ENCODE measurements around the gene CDT1. TPM values are rescaled to one million over a fixed set of nuclear protein-coding genes. Genes with fewer than 3 reads are reported as not detected.

Gene CDT1
- total and polyA plus RNA-seq, 5 experiments from 2014 or later, result 0.13 to 0.74 (median 0.36) TPM; not detected in 1

- POLR2A ChIA-PET, result no interaction called here
- Mint-ChIP-seq H3K36me3 (no peaks in the 10 kb centered on the region), H3K4me3 (no peak overlapping the region), H3K27me3 (no peaks in the 10 kb centered on the region), H3K27ac (peak overlapping the region in 1 of 10 donors; percentile 84), H3K4me1 (peaks cover 9 to 23% (median 14%) of the 10 kb centered on the region in 4 donors), H3K9me3 (no peaks in the 10 kb centered on the region)
- ATAC-seq, result no peak
- DNase-seq, result no peak
These were observed 47.1 kb downstream of the CDT1 start for GRCh38 chr16:88850531-88851199.

GRCh38 chr16:88851616-88852015, 48.0 kb downstream of the CDT1 start:
- no peak overlapping the region for H3K4me3 Mint-ChIP-seq
- H3K27ac Mint-ChIP-seq, result peak overlapping the region in 1 of 10 donors; percentile 12
- H3K36me3 Mint-ChIP-seq, result no peaks in the 10 kb centered on the region
- H3K4me1 Mint-ChIP-seq, result peaks cover 10 to 27% (median 18%) of the 10 kb centered on the region in 4 donors
- POLR2A ChIA-PET, result no interaction called here
- H3K27me3 Mint-ChIP-seq, result no peaks in the 10 kb centered on the region
- DNase-seq, result no peak
- no peak for ATAC-seq
- H3K9me3 Mint-ChIP-seq, result no peaks in the 10 kb centered on the region

- H3K27me3 Mint-ChIP-seq, result no peaks in the 10 kb centered on the region
- POLR2A ChIA-PET, result interaction anchor here (0.6 to 1.8 kb wide), 5 partner anchors 40 to 314 kb away, joined by 3 to 4 read pairs (median 3); partner anchors contain the start of gene APRT
- H3K9me3 Mint-ChIP-seq, result no peaks in the 10 kb centered on the region
- no peak overlapping the region for H3K4me3 Mint-ChIP-seq
- peaks cover 19 to 37% (median 28%) of the 10 kb centered on the region in 4 donors for H3K4me1 Mint-ChIP-seq
- ATAC-seq (no peak), DNase-seq (no peak)
- H3K27ac Mint-ChIP-seq, result peak overlapping the region in 5 of 10 donors; percentile 48 to 84 (median 56)
- H3K36me3 Mint-ChIP-seq, result peaks cover 0 to 3% (median 0%) of the 10 kb centered on the region in 3 donors
These were observed 49.8 kb downstream of the CDT1 start for GRCh38 chr16:88853325-88853941.

- H3K27ac Mint-ChIP-seq, result peak overlapping the region in 9 of 10 donors; percentile 56 to 91 (median 84)
- H3K27me3 Mint-ChIP-seq, result no peaks in the 10 kb centered on the region
- ATAC-seq (peak in 1 of 2 donors; percentile 24), DNase-seq (peak in 8 of 10 donors; percentile 15 to 43 (median 23))
- H3K9me3 Mint-ChIP-seq, result no peaks in the 10 kb centered on the region
- peaks cover 22 to 48% (median 33%) of the 10 kb centered on the region in 4 donors for H3K4me1 Mint-ChIP-seq
- peak overlapping the region; percentile 55 to 96 (median 80) for H3K4me3 Mint-ChIP-seq
- peaks cover 0 to 13% (median 0%) of the 10 kb centered on the region in 3 donors for H3K36me3 Mint-ChIP-seq
- POLR2A ChIA-PET, result interaction anchor here (0.7 to 1.5 kb wide), 4 partner anchors 41 to 61 kb away, joined by 3 to 4 read pairs (median 4); partner anchors contain the start of gene APRT
These were observed 50.9 kb downstream of the CDT1 start for GRCh38 chr16:88854306-88855111.

GRCh38 chr16:88855176-88855575, 51.6 kb downstream of the CDT1 start:
- DNase-seq (peak in 1 of 10 donors; percentile 7), ATAC-seq (no peak)
- peaks cover 0 to 20% (median 0%) of the 10 kb centered on the region in 3 donors for H3K36me3 Mint-ChIP-seq
- peaks cover 22 to 48% (median 33%) of the 10 kb centered on the region in 4 donors for H3K4me1 Mint-ChIP-seq
- H3K27ac Mint-ChIP-seq, result peak overlapping the region; percentile 24 to 91 (median 84)
- peak overlapping the region; percentile 55 to 96 (median 80) for H3K4me3 Mint-ChIP-seq
- H3K9me3 Mint-ChIP-seq, result no peaks in the 10 kb centered on the region
- POLR2A ChIA-PET, result interaction anchor here (0.7 kb wide), 1 partner anchor 43 kb away, joined by 4 read pairs; the partner anchor contains the start of gene APRT
- H3K27me3 Mint-ChIP-seq, result no peaks in the 10 kb centered on the region

GRCh38 chr16:88855736-88856121, 52.1 kb downstream of the CDT1 start:
- Mint-ChIP-seq H3K4me3 (peak overlapping the region; percentile 55 to 96 (median 78)), H3K4me1 (peaks cover 22 to 48% (median 33%) of the 10 kb centered on the region in 4 donors), H3K9me3 (no peaks in the 10 kb centered on the region), H3K27me3 (no peaks in the 10 kb centered on the region), H3K36me3 (peaks cover 0 to 25% (median 0%) of the 10 kb centered on the region in 3 donors), H3K27ac (peak overlapping the region; percentile 47 to 85 (median 79))
- POLR2A ChIA-PET, result interaction anchor here (0.7 to 3.2 kb wide), 3 partner anchors 43 to 315 kb away, joined by 4 to 59 read pairs (median 5); partner anchors contain the start of genes APRT and CDH15
- DNase-seq (peak in 1 of 10 donors; percentile 2), ATAC-seq (no peak)

- H3K4me3 Mint-ChIP-seq, result peak overlapping the region; percentile 55 to 96 (median 75)
- DNase-seq (peak in 8 of 10 donors; percentile 9 to 45 (median 32)), ATAC-seq (peak; percentile 62 to 64)
- peak overlapping the region; percentile 31 to 98 (median 79) for H3K27ac Mint-ChIP-seq
- H3K36me3 Mint-ChIP-seq, result peaks cover 0 to 31% (median 0%) of the 10 kb centered on the region in 3 donors
- H3K9me3 Mint-ChIP-seq, result no peaks in the 10 kb centered on the region
- no peaks in the 10 kb centered on the region for H3K27me3 Mint-ChIP-seq
- POLR2A ChIA-PET, result interaction anchor here (0.6 to 3.2 kb wide), 19 partner anchors 9 to 361 kb away, joined by 3 to 59 read pairs (median 7); partner anchors contain the start of genes APRT, CDH15, CDT1 and PIEZO1
- peaks cover 24 to 49% (median 33%) of the 10 kb centered on the region in 4 donors for H3K4me1 Mint-ChIP-seq
These were observed 52.7 kb downstream of the CDT1 start for GRCh38 chr16:88856122-88856827.

- peak within 1 kb of the TSS; percentile 95 to 100 (median 98) for H3K4me3 Mint-ChIP-seq
- H3K9me3 Mint-ChIP-seq, result no peaks in the 10 kb centered on the region
- no peaks in the 10 kb centered on the region for H3K27me3 Mint-ChIP-seq
- H3K4me1 Mint-ChIP-seq, result peaks cover 23 to 48% (median 33%) of the 10 kb centered on the region in 4 donors
- H3K36me3 Mint-ChIP-seq, result peaks cover 0 to 35% (median 0%) of the 10 kb centered on the region in 3 donors
- peak; percentile 84 to 86 for ATAC-seq
- DNase-seq, result peak; percentile 95 to 100 (median 98)
- peak within 1 kb of the TSS; percentile 93 to 99 (median 96) for H3K27ac Mint-ChIP-seq
- POLR2A ChIA-PET, result interaction anchor here (0.6 to 3.2 kb wide), 30 partner anchors 10 to 360 kb away, joined by 3 to 59 read pairs (median 5); partner anchors contain the start of genes ACSF3, APRT, CDH15 and CDT1
These were observed 53.5 kb downstream of the CDT1 start, which contains the start of the genes GALNS and TRAPPC2L for GRCh38 chr16:88856828-88857727. GALNS (minus strand) TSS chr16:88856947; CDS start chr16:88856877, 70 bp downstream. TRAPPC2L (plus strand) TSS chr16:88857127; CDS start chr16:88857151, 24 bp downstream.

- Mint-ChIP-seq H3K36me3 (peaks cover 0 to 38% (median 0%) of the 10 kb centered on the region in 3 donors), H3K27me3 (no peaks in the 10 kb centered on the region), H3K27ac (peak overlapping the region; percentile 93 to 99 (median 96)), H3K4me3 (peak overlapping the region; percentile 95 to 100 (median 98)), H3K9me3 (no peaks in the 10 kb centered on the region), H3K4me1 (peaks cover 19 to 42% (median 32%) of the 10 kb centered on the region in 4 donors)
- peak; percentile 55 to 60 for ATAC-seq
- peak; percentile 57 to 84 (median 67) for DNase-seq
- POLR2A ChIA-PET, result interaction anchor here (0.7 to 3.2 kb wide), 23 partner anchors 11 to 360 kb away, joined by 3 to 59 read pairs (median 7); partner anchors contain the start of genes ACSF3, APRT, CDT1 and PIEZO1
These were observed 54.2 kb downstream of the CDT1 start for GRCh38 chr16:88857728-88858339.
